ENCODE data around the gene ZMIZ1.
A peak's percentile ranks its signal among the peaks of the same experiment; 100 is the strongest.

Gene ZMIZ1

DNA sequence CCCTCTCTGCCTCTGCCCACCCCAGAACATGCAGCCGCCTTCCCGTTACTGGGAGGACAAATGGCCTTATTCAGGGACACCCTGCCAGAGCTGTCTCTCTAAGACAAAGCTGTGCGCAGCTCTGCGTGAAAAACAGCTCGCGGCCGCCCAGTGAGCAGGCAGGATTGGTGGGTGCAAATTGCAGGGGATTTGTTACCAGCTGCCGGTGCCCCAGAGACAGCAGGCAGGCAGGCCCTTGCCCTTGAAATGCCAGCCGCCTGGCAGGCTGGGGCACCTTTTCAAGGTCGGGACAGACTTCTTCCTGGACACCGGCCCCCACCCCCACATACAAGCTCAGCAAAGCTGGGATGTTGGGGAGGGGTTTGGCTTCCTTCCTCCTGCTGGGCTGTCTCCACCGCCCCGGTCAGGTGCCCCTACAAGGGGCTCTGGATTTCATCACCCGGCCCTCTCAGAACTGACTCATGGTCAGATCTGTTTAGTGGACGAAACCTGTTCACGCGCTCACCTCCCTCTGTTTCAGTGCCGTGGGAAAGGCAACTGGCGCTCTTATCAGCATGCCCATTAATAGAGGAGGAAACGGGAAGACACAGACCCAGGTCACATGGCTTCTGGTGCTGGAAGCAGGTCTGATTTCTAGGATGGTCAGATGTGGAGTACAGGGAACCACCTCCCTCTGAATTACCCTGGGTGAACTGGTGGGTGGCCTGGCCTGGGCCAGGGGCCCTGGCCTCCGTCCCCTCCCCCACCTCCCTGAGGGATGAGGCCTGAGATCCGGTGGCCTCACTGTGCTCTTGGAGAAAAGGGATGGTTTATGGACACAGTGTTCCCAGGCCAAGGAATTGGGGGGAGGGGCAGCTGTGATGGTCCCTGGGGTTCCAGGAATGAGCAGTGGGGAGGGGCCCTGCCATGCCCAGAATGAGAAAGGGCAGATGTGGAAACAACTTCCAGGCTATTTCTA lies 154.6 kb downstream of the ZMIZ1 start:
- Histone ChIP-seq H3K4me3 (ENCODE audit: low read depth, low read length) (peak overlapping the region; percentile 4; the same call in 1 of the 2 replicates), H3K4me1 (peaks cover 45% of the 10 kb centered on the region), H3K27me3 (no peaks in the 10 kb centered on the region), H3K36me3 (peaks cover 14% of the 10 kb centered on the region), H3K9me3 (no peaks in the 10 kb centered on the region)
- TF ChIP-seq, protein P1, sequence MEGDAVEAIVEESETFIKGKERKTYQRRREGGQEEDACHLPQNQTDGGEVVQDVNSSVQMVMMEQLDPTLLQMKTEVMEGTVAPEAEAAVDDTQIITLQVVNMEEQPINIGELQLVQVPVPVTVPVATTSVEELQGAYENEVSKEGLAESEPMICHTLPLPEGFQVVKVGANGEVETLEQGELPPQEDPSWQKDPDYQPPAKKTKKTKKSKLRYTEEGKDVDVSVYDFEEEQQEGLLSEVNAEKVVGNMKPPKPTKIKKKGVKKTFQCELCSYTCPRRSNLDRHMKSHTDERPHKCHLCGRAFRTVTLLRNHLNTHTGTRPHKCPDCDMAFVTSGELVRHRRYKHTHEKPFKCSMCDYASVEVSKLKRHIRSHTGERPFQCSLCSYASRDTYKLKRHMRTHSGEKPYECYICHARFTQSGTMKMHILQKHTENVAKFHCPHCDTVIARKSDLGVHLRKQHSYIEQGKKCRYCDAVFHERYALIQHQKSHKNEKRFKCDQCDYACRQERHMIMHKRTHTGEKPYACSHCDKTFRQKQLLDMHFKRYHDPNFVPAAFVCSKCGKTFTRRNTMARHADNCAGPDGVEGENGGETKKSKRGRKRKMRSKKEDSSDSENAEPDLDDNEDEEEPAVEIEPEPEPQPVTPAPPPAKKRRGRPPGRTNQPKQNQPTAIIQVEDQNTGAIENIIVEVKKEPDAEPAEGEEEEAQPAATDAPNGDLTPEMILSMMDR (IDR thresholded peaks at IDR 0.05; ENCODE audit: low read depth, low read length): no peak
- peak; percentile 92 for DNase-seq

DNA sequence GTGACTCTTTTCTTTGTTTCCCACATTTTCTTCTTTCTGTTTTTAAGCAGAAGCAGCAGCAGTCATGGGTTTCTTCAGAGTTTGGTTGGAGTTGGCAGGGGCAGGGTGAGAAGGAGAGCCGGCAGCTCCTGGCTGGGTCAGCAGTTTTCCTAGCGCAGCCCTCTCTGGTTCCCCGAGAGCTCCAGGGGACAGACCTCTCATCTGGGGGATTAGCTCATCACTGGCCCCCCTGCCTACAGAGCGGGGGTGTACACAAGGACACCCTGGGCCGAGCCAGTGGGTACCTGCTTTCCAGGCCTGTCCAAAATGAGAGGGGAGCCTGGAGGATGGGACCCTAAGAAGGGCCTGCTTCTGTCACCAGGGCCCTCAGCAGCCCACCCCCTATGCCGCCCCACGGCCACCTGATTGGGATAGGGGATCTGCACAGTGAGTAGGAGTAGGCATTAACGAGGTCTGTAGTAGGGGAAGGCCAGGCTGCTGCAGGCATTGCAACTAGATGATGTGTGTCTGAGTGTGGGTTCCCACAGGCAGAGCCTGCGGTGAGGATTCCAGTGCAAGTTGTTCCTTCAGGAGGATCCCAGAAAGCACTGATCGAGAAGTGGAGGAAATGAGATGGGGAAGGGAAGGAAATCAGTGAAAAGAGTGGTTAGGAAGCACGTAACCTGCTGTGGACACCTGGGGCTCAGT lies 155.6 kb downstream of the ZMIZ1 start:
- peaks cover 55% of the 10 kb centered on the region for H3K4me1 ChIP-seq
- peaks cover 12% of the 10 kb centered on the region for H3K36me3 ChIP-seq
- H3K4me3 ChIP-seq (ENCODE audit: low read depth, low read length): no peak overlapping the region
- no peak for DNase-seq
- no peaks in the 10 kb centered on the region for H3K9me3 ChIP-seq
- no peaks in the 10 kb centered on the region for H3K27me3 ChIP-seq
- TF ChIP-seq, protein P1 (IDR thresholded peaks at IDR 0.05; ENCODE audit: low read depth, low read length): no peak

DNA sequence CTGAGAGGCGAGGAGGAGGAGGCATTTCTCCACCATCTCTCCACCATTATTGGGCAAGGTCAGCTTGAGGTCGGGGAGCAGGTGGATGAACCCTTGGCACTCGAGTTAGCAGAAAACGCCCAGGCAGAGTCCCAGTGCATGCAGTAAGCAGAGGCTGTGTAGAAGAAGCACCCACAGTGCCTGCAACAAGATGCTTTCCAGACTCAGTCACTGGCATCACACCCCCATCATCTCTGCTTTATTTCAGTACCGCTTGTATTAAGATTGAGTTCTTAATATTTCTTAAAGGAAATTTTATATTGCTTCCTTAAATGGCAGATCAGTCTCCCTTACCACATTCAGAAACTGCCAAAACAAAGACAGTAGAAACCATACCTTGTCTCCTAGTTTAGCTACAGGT lies 156.2 kb downstream of the ZMIZ1 start:
- TF ChIP-seq, protein P1 (IDR thresholded peaks at IDR 0.05; ENCODE audit: low read depth, low read length): no peak
- H3K4me1 ChIP-seq: peaks cover 59% of the 10 kb centered on the region
- H3K27me3 ChIP-seq: no peaks in the 10 kb centered on the region
- H3K4me3 ChIP-seq (ENCODE audit: low read depth, low read length): no peak overlapping the region
- H3K9me3 ChIP-seq: no peaks in the 10 kb centered on the region
- DNase-seq: no peak
- peaks cover 8% of the 10 kb centered on the region for H3K36me3 ChIP-seq

DNA sequence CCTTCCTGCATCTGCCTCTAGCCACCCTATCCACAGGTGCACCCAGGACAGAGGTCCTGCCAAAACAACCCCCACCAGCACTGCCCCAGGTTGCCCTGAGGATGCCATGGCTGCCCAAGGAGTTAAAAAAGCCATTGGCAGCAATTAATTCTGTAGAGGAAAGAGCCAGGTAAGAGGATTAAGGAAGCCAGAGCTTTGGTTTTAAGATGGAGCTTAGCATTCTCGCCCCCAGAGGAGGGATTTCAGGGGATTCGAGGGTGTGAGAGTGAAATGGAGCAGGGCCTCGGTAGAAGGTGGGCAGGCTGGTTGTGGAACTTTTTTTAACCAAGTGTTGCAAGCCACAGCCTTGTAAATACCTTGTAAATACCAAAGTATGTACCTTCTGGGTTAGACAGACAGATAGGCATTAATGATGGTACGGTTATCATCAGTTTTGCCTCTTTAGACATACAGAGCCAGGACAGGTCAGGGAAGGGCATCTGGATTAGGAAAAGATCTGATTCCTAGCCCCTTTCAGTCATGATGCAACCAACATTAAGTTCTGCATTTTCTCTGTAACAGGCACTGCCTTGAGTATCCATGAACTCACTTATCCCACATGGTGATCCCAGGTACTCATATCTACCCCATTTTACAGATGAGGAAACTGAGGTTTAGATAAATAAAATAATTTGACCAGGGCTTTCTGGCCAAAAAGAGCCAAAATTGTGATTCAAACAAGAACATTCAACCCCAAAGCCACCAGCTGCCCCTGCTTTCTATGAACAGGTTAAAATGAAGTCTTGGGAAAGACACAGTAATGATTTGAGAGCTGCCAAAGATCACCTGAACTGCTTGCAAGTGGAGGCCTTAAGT lies 157.9 kb downstream of the ZMIZ1 start:
- DNase-seq: no peak
- Histone ChIP-seq H3K9me3 (no peaks in the 10 kb centered on the region), H3K27me3 (no peaks in the 10 kb centered on the region), H3K36me3 (peaks cover 11% of the 10 kb centered on the region), H3K4me1 (peaks cover 52% of the 10 kb centered on the region), H3K4me3 (ENCODE audit: low read depth, low read length) (no peak overlapping the region)
- TF ChIP-seq, protein P1 (IDR thresholded peaks at IDR 0.05; ENCODE audit: low read depth, low read length): no peak

DNA sequence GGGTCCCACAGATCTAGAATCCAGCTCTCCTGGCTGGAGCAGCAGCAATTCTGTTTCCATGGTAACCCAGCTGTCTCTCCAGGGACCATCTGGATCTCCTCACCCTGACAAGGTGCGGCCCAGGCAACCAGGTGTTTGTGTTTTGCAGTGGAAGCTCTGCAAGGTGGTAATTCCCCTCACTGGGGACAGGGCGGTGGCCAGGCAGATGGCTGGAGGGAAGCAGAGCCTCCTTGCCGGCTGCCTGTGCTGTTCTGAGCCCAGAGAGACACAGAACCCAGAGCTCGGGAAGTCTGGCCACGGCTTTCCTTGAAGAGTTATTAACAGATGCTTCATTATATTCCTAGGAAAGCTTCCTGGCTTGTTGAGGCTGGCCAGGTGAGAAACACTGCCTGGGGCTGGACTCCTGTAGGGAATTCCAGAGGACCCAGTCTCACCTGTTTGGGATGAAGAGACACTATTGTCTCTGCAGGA lies 160.3 kb downstream of the ZMIZ1 start:
- Histone ChIP-seq H3K27me3 (no peaks in the 10 kb centered on the region), H3K9me3 (no peaks in the 10 kb centered on the region), H3K4me3 (ENCODE audit: low read depth, low read length) (no peak overlapping the region; the same call in 1 of the 2 replicates), H3K4me1 (peaks cover 32% of the 10 kb centered on the region), H3K36me3 (peaks cover 3% of the 10 kb centered on the region)
- DNase-seq: peak; percentile 76
- TF ChIP-seq, protein P1 (IDR thresholded peaks at IDR 0.05; ENCODE audit: low read depth, low read length): no peak
